Measurements from ENCODE around the gene ZNF385C. TPM values are rescaled to one million over a fixed set of nuclear protein-coding genes. Genes with fewer than 3 reads are reported as not detected.

The ZNF385C gene
- total and polyA plus RNA-seq, 2 of the 13 experiments (the other 11 are each of a cell fraction or from before 2014, with no cell fraction given) = 2.3 to 6.1 TPM

GRCh38 chr17:42019509-42020404 is 78.5 kb downstream of the ZNF385C start, which contains the start of gene NKIRAS2 (continued):
- TF ChIP-seq, protein P1, sequence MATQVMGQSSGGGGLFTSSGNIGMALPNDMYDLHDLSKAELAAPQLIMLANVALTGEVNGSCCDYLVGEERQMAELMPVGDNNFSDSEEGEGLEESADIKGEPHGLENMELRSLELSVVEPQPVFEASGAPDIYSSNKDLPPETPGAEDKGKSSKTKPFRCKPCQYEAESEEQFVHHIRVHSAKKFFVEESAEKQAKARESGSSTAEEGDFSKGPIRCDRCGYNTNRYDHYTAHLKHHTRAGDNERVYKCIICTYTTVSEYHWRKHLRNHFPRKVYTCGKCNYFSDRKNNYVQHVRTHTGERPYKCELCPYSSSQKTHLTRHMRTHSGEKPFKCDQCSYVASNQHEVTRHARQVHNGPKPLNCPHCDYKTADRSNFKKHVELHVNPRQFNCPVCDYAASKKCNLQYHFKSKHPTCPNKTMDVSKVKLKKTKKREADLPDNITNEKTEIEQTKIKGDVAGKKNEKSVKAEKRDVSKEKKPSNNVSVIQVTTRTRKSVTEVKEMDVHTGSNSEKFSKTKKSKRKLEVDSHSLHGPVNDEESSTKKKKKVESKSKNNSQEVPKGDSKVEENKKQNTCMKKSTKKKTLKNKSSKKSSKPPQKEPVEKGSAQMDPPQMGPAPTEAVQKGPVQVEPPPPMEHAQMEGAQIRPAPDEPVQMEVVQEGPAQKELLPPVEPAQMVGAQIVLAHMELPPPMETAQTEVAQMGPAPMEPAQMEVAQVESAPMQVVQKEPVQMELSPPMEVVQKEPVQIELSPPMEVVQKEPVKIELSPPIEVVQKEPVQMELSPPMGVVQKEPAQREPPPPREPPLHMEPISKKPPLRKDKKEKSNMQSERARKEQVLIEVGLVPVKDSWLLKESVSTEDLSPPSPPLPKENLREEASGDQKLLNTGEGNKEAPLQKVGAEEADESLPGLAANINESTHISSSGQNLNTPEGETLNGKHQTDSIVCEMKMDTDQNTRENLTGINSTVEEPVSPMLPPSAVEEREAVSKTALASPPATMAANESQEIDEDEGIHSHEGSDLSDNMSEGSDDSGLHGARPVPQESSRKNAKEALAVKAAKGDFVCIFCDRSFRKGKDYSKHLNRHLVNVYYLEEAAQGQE (IDR thresholded peaks at IDR 0.05; ENCODE audit: borderline replicate concordance in 1 of 2, low read depth in 1 of 2, low read length in 2 of 2) = peak in 1 of 2 experiments; percentile 67; a peak in 1 of 4 replicates
- TF ChIP-seq PHF8 (CRISPR knock-in tag; IDR thresholded peaks at IDR 0.05) (peak; percentile 92), ATF2 (CRISPR knock-in tag; IDR thresholded peaks at IDR 0.05) (peak; percentile 78; the same call in 1 of the 2 replicates), SOX5 (CRISPR knock-in tag; IDR thresholded peaks at IDR 0.05; ENCODE audit: borderline replicate concordance) (peak; percentile 64), ZNF275 (CRISPR knock-in tag; IDR thresholded peaks at IDR 0.05; ENCODE audit: borderline replicate concordance) (peak; percentile 96), HIC2 (CRISPR knock-in tag; IDR thresholded peaks at IDR 0.05; ENCODE audit: low read depth) (no peak), ZNF850 (CRISPR knock-in tag; conservative IDR thresholded peaks at IDR 0.05) (0 out of 2 replicates have a peak, but pooled peaks have one; percentile 58), RBAK (CRISPR knock-in tag; IDR thresholded peaks at IDR 0.05) (no peak)
- TF ChIP-seq, protein P2, sequence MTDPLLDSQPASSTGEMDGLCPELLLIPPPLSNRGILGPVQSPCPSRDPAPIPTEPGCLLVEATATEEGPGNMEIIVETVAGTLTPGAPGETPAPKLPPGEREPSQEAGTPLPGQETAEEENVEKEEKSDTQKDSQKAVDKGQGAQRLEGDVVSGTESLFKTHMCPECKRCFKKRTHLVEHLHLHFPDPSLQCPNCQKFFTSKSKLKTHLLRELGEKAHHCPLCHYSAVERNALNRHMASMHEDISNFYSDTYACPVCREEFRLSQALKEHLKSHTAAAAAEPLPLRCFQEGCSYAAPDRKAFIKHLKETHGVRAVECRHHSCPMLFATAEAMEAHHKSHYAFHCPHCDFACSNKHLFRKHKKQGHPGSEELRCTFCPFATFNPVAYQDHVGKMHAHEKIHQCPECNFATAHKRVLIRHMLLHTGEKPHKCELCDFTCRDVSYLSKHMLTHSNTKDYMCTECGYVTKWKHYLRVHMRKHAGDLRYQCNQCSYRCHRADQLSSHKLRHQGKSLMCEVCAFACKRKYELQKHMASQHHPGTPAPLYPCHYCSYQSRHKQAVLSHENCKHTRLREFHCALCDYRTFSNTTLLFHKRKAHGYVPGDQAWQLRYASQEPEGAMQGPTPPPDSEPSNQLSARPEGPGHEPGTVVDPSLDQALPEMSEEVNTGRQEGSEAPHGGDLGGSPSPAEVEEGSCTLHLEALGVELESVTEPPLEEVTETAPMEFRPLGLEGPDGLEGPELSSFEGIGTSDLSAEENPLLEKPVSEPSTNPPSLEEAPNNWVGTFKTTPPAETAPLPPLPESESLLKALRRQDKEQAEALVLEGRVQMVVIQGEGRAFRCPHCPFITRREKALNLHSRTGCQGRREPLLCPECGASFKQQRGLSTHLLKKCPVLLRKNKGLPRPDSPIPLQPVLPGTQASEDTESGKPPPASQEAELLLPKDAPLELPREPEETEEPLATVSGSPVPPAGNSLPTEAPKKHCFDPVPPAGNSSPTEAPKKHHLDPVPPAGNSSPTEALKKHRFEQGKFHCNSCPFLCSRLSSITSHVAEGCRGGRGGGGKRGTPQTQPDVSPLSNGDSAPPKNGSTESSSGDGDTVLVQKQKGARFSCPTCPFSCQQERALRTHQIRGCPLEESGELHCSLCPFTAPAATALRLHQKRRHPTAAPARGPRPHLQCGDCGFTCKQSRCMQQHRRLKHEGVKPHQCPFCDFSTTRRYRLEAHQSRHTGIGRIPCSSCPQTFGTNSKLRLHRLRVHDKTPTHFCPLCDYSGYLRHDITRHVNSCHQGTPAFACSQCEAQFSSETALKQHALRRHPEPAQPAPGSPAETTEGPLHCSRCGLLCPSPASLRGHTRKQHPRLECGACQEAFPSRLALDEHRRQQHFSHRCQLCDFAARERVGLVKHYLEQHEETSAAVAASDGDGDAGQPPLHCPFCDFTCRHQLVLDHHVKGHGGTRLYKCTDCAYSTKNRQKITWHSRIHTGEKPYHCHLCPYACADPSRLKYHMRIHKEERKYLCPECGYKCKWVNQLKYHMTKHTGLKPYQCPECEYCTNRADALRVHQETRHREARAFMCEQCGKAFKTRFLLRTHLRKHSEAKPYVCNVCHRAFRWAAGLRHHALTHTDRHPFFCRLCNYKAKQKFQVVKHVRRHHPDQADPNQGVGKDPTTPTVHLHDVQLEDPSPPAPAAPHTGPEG (CRISPR knock-in tag; IDR thresholded peaks at IDR 0.05) = peak; percentile 81
